Breast epithelium (tissue), 4 donors: ENCODE results near the gene GPLD1. TPM values are rescaled to one million over a fixed set of nuclear protein-coding genes. Genes with fewer than 3 reads are reported as not detected.
"Not testable (repeated sequence)": the region's sequence is repeated elsewhere in the genome, so short reads cannot be mapped to it uniquely, and the experiment has no call there.

Experiments used
- DNase-seq, 2 donors: peaks; one replicate each; pipeline ENCODE4 v3.0.0-alpha.2; 2019; ENCODE audit warnings: low spot score in 2 of 2
- H3K27ac ChIP-seq, 2 donors: fragments of 200-600 bp; sonication (generic) in 1 of 2; one replicate each; pipeline ENCODE4 v1.5.1; 2016 to 2019; ENCODE audit warnings: mild to moderate bottlenecking in 1 of 2
- H3K27me3 ChIP-seq, 2 donors: fragments of 200-600 bp; sonication (generic) in 1 of 2; one replicate each; pipeline versions ENCODE4 v1.5.1 to v1.6.0; 2017 to 2019; ENCODE audit warnings: control low read depth in 1 of 2, mild to moderate bottlenecking in 1 of 2
- H3K36me3 ChIP-seq: fragments of 200-600 bp; one replicate; pipeline ENCODE4 v1.5.1; 2019
- H3K4me1 ChIP-seq, 2 donors: fragments of 200-600 bp; sonication (generic); one replicate each; pipeline ENCODE4 v1.5.1; 2016 to 2019; ENCODE audit warnings: control low read depth in 1 of 2
- H3K4me3 ChIP-seq, 3 donors: fragments of 200-600 bp; sonication (generic); 1 replicate in 2 of 3; 2 replicates in 1 of 3; pipeline ENCODE4 v1.5.1; 2016 to 2019; ENCODE audit warnings: mild to moderate bottlenecking in 3 of 3, moderate library complexity in 2 of 3
- H3K9me3 ChIP-seq, 2 donors: fragments of 200-600 bp; sonication (generic) in 1 of 2; one replicate each; pipeline ENCODE4 v1.5.1; 2016 to 2019; ENCODE audit warnings: control low read depth in 1 of 2
- POLR2A ChIP-seq: fragments of 450-650 bp; IDR thresholded peaks from one replicate; pipeline ENCODE4 v1.6.1; 2016; ENCODE audit warnings: antibody characterized with exemption, mild to moderate bottlenecking, moderate library complexity
- POLR2AphosphoS5 ChIP-seq, 3 donors: sonication (generic); formaldehyde crosslinking; IDR thresholded peaks; one replicate each; pipeline ENCODE4 v1.6.1; 2017; ENCODE audit warnings: antibody characterized with exemption in 3 of 3
- intact Hi-C: fragments of 100-400 bp; cut with DNase I; formaldehyde crosslinking; loops from one replicate; pipeline ENCODE4 v1.15.1; 2023; ENCODE audit warnings: low total_unique reads
- total RNA-seq, 3 donors: library from RNA; depleted of rRNA; stranded (reverse); fragments of >200 nt; gene quantifications; one replicate each; pipeline ENCODE4 v1.1.0, GENCODE V29; 2016
- TF ChIP-seq, protein P1 (sequence below), 3 donors: fragments of 450-650 bp; IDR thresholded peaks; one replicate each; pipeline ENCODE4 v1.5.1; 2016 to 2017; ENCODE audit warnings: antibody characterized with exemption in 3 of 3, mild to moderate bottlenecking in 3 of 3, moderate library complexity in 3 of 3

The GPLD1 gene
- total RNA-seq, 3 donors from 2014 or later, result 1.3 to 7.7 (median 2.5) TPM

DNA sequence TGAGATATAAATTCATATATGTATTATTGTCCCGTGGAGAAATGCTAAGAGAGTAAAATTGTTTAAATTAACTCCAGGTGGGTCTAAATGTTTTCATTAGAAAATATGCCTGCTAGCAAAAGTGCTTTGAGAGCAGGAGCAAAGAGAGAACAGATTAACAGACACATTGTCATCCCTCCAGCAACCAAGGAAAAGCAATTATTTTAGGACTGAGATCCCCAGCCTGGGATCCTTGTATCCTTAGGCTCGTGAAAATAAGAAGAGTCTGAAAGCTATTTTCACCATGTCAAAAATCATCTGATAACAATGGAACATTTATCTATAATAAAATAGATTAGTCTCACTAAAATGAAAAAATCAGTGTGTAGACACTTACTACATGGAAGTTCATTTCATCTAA lies 98.2 kb downstream of the GPLD1 start:
- Histone ChIP-seq H3K27me3 (no peaks in the 10 kb centered on the region), H3K4me3 (no peak overlapping the region), H3K9me3 (no peaks in the 10 kb centered on the region), H3K27ac (no peak overlapping the region), H3K4me1 (no peaks in the 10 kb centered on the region), H3K36me3 (no peaks in the 10 kb centered on the region)
- TF ChIP-seq POLR2A, result no peak
- TF ChIP-seq POLR2AphosphoS5 (IDR thresholded peaks at IDR 0.05), result no peak
- TF ChIP-seq, protein P1, sequence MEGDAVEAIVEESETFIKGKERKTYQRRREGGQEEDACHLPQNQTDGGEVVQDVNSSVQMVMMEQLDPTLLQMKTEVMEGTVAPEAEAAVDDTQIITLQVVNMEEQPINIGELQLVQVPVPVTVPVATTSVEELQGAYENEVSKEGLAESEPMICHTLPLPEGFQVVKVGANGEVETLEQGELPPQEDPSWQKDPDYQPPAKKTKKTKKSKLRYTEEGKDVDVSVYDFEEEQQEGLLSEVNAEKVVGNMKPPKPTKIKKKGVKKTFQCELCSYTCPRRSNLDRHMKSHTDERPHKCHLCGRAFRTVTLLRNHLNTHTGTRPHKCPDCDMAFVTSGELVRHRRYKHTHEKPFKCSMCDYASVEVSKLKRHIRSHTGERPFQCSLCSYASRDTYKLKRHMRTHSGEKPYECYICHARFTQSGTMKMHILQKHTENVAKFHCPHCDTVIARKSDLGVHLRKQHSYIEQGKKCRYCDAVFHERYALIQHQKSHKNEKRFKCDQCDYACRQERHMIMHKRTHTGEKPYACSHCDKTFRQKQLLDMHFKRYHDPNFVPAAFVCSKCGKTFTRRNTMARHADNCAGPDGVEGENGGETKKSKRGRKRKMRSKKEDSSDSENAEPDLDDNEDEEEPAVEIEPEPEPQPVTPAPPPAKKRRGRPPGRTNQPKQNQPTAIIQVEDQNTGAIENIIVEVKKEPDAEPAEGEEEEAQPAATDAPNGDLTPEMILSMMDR (IDR thresholded peaks at IDR 0.05), result no peak
- intact Hi-C loops, result no loop called here
- DNase-seq, result no peak

DNA sequence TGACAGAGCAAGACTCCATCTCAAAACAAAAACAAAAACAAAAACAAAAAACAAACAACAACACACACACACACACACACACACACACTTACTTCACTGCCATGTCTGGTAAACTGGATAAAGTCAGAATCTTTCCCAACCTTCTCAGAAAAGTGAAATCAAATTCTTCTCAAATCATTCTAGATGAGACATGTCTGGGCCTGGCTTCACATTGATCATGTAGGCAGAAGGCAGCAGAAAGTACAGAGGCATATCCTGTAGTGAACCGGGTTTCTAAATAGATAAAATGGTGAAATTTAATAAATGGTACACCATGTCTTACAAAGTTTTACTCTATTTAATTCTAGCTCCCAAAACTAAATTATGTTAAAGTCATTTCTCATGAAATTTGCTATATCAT lies 101.6 kb downstream of the GPLD1 start:
- TF ChIP-seq POLR2AphosphoS5 (IDR thresholded peaks at IDR 0.05) (no peak), POLR2A (no peak)
- TF ChIP-seq, protein P1 (IDR thresholded peaks at IDR 0.05), result no peak
- intact Hi-C loops, result no loop called here
- DNase-seq, result no peak
- H3K4me1 ChIP-seq, result no peaks in the 10 kb centered on the region
- H3K9me3 ChIP-seq, result no peaks in the 10 kb centered on the region
- no peaks in the 10 kb centered on the region for H3K36me3 ChIP-seq
- H3K27me3 ChIP-seq, result no peaks in the 10 kb centered on the region
- no peak overlapping the region for H3K4me3 ChIP-seq
- H3K27ac ChIP-seq, result no peak overlapping the region

DNA sequence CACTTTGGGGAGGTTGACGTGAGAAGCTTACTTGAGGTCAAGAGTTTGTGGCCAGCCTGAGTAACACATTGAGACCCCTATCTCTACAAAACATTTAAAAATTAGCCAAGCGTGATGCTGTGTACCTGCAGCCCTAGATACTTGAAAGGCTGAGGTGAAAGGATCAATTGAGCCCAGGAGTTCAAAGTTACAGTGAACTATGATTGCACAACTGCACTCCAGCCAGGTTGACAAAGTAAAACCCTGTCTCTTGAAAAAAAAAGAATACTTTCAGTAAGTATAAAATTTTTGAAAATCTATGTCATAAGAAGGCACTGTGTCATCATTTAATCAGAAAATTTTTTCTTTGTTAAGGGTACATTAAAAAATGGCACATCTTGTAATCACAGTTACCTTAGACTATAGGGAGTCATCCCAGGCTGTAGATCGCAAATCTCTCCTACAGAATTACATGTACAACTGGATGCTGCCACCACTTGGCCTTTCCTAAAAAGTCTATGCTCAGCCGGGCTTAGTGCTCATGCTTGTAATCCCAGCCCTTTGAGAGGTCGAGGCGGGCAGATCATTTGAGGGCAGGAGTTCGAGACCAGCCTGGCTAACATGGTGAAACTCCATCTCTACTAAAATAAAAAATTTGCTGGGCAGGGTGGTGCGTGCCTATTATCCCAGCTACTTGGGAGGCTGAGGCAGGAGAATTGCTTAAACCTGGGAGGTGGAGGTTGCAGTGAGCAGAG lies 103.7 kb downstream of the GPLD1 start:
- H3K9me3 ChIP-seq, result no peaks in the 10 kb centered on the region
- TF ChIP-seq POLR2AphosphoS5 (IDR thresholded peaks at IDR 0.05) (no peak), POLR2A (no peak)
- TF ChIP-seq, protein P1 (IDR thresholded peaks at IDR 0.05), result no peak
- intact Hi-C loops, result no loop called here
- H3K27me3 ChIP-seq, result no peaks in the 10 kb centered on the region
- H3K27ac ChIP-seq, result no peak overlapping the region
- no peaks in the 10 kb centered on the region for H3K4me1 ChIP-seq
- no peak for DNase-seq
- no peaks in the 10 kb centered on the region for H3K36me3 ChIP-seq
- no peak overlapping the region for H3K4me3 ChIP-seq

DNA sequence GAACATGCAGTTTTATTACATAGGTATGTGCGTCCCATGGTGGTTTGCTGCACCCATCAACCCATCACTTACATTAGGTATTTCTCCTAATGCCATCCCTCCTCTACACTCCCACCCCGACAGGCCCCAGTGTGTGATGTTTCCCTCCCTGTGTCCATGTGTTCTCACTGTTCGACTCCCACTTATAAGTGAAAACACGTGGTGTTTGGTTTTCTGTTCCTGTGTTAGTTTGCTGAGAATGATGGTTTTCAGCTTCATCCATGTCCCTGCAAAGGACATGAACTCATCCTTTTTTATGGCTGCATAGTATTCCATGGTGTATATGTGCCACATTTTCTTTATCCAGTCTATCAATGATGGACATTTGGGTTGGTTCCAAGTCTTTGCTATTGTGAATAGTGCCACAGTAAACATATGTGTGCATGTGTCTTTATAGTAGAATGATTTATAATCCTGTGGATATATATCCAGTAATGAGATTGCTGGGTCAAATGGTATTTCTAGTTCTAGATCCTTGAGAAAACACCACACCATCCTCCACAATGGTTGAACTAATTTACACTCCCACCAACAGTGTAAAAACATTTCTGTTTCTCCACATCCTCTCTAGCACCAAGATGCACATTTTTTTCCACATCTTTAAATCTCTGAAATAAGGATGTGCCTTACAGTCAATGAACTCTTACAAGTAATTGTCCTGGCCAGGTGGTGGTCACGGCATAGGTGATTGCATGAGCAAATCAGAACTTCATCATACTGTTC lies 104.8 kb downstream of the GPLD1 start:
- H3K4me3 ChIP-seq, H3K27ac ChIP-seq, DNase-seq, H3K27me3 ChIP-seq, intact Hi-C loops, H3K36me3 ChIP-seq, H3K4me1 ChIP-seq, H3K9me3 ChIP-seq: not testable (repeated sequence)

DNA sequence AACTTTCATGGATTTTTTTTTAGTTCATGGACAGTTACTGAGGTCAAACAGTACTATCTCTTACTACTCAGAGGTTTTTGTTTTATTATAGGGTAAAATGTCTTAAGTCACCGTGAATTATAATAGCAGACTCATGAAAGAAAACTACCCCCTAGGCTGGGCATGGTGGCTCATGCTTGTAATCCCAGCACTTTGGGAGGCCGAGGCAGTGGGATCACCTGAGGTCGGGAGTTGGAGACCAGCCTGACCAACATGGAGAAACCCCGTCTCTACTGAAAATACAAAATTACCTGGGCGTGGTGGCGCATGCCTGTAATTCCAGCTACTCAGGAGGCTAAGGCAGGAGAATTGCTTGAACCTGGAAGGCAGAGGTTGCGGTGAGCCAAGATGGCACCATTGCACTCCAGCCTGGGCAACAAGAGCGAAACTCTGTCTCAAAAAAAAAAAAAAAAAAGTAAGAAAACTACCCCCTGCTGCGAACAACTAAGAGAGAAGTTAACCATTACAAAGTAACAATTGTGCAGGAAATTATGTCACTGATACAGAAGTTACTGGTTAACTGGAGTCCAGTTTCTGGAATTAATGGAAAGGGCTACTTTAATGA lies 106.4 kb downstream of the GPLD1 start:
- H3K36me3 ChIP-seq, H3K27ac ChIP-seq, intact Hi-C loops, DNase-seq, H3K27me3 ChIP-seq, H3K4me1 ChIP-seq, H3K4me3 ChIP-seq, H3K9me3 ChIP-seq: not testable (repeated sequence)

DNA sequence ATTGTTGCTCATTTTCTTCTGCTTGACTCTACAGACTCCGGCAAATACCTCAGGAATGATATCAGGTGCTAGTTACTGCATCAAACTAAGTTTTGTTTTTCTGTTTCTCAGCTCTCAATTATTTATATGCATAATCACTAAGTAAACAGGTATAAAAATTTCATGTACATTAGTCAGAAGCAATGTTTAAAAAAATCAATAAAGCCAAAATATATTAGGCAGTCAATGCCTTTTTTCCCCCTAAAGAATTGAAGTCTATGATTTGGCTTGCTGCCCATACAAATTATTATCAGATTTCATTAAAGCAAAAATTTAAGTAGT lies 107.2 kb downstream of the GPLD1 start:
- H3K27ac ChIP-seq, result no peak overlapping the region
- H3K27me3 ChIP-seq, result no peaks in the 10 kb centered on the region
- H3K9me3 ChIP-seq, result no peaks in the 10 kb centered on the region
- no peaks in the 10 kb centered on the region for H3K4me1 ChIP-seq
- TF ChIP-seq POLR2AphosphoS5 (IDR thresholded peaks at IDR 0.05) (no peak), POLR2A (no peak)
- TF ChIP-seq, protein P1 (IDR thresholded peaks at IDR 0.05), result no peak
- no peak for DNase-seq
- intact Hi-C loops, result no loop called here
- no peaks in the 10 kb centered on the region for H3K36me3 ChIP-seq
- no peak overlapping the region for H3K4me3 ChIP-seq
